ENCODE data around the gene KRTAP13-4. TPM values are rescaled to one million over a fixed set of nuclear protein-coding genes. Genes with fewer than 3 reads are reported as not detected.

The KRTAP13-4 gene, protein sequence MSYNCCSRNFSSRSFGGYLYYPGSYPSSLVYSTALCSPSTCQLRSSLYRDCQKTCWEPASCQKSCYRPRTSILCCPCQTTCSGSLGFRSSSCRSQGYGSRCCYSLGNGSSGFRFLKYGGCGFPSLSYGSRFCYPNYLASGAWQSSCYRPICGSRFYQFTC
- not detected for total RNA-seq

DNA sequence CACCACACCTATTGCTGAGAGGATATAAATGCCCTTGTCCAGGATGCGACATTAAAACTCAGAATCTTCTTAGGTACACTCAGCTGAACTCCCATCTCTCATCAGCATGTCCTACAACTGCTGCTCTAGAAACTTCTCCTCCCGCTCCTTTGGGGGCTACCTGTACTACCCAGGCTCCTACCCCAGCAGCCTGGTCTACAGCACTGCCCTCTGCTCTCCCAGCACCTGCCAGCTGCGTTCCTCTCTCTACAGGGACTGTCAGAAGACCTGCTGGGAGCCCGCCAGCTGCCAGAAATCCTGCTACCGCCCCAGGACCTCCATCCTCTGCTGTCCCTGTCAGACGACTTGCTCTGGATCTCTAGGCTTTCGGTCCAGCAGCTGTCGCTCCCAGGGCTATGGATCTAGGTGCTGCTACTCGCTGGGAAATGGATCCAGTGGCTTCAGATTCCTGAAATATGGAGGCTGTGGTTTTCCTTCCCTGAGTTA lies at the start of gene KRTAP13-4:
Gene KRTAP13-4, plus strand, starts transcription at position 51 of the 486 bp plus-strand sequence. Its CDS starts 56 bp downstream, at position 107.
- Mint-ChIP-seq H3K27me3 (peaks cover 1% of the 10 kb centered on the region), H3K4me3 (no peak within 1 kb of the TSS), H3K27ac (no peak within 1 kb of the TSS), H3K36me3 (ENCODE audit: low read depth) (no peaks in the 10 kb centered on the region), H3K4me1 (ENCODE audit: low read depth) (no peaks in the 10 kb centered on the region), H3K9me3 (no peaks in the 10 kb centered on the region)
- no peak for ATAC-seq
- TF ChIP-seq, protein P1, sequence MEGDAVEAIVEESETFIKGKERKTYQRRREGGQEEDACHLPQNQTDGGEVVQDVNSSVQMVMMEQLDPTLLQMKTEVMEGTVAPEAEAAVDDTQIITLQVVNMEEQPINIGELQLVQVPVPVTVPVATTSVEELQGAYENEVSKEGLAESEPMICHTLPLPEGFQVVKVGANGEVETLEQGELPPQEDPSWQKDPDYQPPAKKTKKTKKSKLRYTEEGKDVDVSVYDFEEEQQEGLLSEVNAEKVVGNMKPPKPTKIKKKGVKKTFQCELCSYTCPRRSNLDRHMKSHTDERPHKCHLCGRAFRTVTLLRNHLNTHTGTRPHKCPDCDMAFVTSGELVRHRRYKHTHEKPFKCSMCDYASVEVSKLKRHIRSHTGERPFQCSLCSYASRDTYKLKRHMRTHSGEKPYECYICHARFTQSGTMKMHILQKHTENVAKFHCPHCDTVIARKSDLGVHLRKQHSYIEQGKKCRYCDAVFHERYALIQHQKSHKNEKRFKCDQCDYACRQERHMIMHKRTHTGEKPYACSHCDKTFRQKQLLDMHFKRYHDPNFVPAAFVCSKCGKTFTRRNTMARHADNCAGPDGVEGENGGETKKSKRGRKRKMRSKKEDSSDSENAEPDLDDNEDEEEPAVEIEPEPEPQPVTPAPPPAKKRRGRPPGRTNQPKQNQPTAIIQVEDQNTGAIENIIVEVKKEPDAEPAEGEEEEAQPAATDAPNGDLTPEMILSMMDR (IDR thresholded peaks at IDR 0.05) = no peak
- ChIA-PET CTCF (no interaction called here), POLR2A (no interaction called here)
- intact Hi-C loops (cut with micrococcal nuclease) = no loop called here
- no peak for DNase-seq

DNA sequence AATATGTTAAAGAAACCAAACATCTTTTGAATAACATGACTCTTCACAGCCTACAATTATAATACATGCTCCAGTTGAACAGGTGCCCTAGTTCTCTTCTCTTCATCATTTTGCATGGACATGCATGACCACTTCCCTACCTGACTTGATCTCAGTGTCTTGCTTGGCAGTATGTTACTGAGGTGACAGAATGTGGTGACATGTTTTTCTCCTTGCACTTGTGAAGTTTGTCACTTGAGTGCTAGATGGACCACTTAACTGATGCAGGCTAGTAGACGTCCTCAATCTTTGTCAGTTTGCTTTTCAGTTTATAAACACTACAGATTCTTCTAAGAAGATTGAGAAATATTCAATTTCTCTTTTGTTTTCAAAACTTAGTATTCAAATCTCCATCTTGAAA lies 47.8 kb upstream of the KRTAP13-4 start:
- DNase-seq (no peak), ATAC-seq (no peak)
- ChIA-PET CTCF (no interaction called here), POLR2A (no interaction called here)
- Mint-ChIP-seq H3K4me3 (no peak overlapping the region), H3K27me3 (peaks cover 3% of the 10 kb centered on the region), H3K4me1 (ENCODE audit: low read depth) (no peaks in the 10 kb centered on the region), H3K9me3 (no peaks in the 10 kb centered on the region), H3K27ac (no peak overlapping the region), H3K36me3 (ENCODE audit: low read depth) (no peaks in the 10 kb centered on the region)
- intact Hi-C loops (cut with micrococcal nuclease) = no loop called here
- TF ChIP-seq, protein P1 (IDR thresholded peaks at IDR 0.05) = no peak

DNA sequence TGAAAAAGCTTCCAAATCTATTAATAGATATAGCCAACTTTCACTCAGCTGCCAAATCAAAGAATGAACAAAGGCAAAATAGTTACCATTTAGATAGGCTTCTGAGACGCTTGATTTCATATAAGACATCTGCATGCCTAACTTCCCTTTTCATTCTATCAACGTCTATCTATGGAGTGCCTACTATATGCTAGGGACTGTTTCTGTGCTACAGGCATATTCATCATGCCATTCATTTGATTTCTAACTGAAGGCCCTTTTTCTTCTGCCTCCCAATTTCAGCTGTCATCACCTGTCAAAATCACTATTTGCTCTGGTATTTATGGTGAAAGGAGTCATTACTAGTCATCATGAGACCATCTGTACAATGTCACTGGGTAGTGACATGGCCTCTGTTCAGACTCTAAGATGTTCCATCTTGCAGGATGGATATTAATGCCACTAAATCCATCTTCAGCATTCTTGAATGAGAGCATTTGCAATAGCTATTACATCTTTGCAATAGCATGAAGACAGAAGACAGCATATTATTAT lies 38.5 kb upstream of the KRTAP13-4 start:
- POLR2A ChIA-PET = no interaction called here
- Mint-ChIP-seq H3K36me3 (ENCODE audit: low read depth) (no peaks in the 10 kb centered on the region), H3K4me3 (no peak overlapping the region), H3K9me3 (peaks cover 5% of the 10 kb centered on the region), H3K27ac (no peak overlapping the region), H3K4me1 (ENCODE audit: low read depth) (no peaks in the 10 kb centered on the region), H3K27me3 (no peaks in the 10 kb centered on the region)
- TF ChIP-seq, protein P1 (IDR thresholded peaks at IDR 0.05) = no peak
- CTCF ChIA-PET = interaction anchor here (0.7 kb wide), 1 partner anchor 12 kb away, joined by 3 read pairs; no protein-coding TSS in a partner anchor
- intact Hi-C loops (cut with micrococcal nuclease) = no loop called here
- DNase-seq (no peak), ATAC-seq (no peak)

DNA sequence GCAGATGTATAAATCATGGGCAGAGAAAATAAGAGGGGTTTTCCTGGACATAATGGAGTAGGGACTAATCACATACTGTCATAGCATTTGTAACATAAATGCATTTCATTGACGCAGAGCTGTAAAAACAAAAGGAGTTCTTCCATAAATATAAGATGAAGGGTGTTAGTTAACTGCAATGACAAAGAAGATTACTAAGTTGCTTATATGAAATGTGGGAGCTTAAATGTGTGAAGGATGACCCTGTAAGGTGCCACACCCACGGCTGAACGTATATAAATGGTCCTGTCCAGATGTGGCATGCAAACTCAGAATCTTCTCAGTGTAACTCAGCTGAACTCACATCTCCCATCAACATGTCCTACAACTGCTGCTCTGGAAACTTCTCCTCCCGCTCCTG lies 34.3 kb upstream of the KRTAP13-4 start, which contains the start of gene KRTAP13-1:
Gene KRTAP13-1, plus strand, starts transcription at position 301 of the 400 bp plus-strand sequence. Its CDS starts 56 bp downstream, at position 357.
- H3K9me3 Mint-ChIP-seq = no peaks in the 10 kb centered on the region
- H3K27ac Mint-ChIP-seq = no peak within 1 kb of the TSS
- H3K4me3 Mint-ChIP-seq = no peak within 1 kb of the TSS
- intact Hi-C loops (cut with micrococcal nuclease) = no loop called here
- TF ChIP-seq, protein P1 (IDR thresholded peaks at IDR 0.05) = no peak
- peaks cover 5% of the 10 kb centered on the region for H3K27me3 Mint-ChIP-seq
- ChIA-PET CTCF (no interaction called here), POLR2A (no interaction called here)
- ATAC-seq (no peak), DNase-seq (no peak)
- H3K4me1 Mint-ChIP-seq (ENCODE audit: low read depth) = no peaks in the 10 kb centered on the region
- H3K36me3 Mint-ChIP-seq (ENCODE audit: low read depth) = no peaks in the 10 kb centered on the region

DNA sequence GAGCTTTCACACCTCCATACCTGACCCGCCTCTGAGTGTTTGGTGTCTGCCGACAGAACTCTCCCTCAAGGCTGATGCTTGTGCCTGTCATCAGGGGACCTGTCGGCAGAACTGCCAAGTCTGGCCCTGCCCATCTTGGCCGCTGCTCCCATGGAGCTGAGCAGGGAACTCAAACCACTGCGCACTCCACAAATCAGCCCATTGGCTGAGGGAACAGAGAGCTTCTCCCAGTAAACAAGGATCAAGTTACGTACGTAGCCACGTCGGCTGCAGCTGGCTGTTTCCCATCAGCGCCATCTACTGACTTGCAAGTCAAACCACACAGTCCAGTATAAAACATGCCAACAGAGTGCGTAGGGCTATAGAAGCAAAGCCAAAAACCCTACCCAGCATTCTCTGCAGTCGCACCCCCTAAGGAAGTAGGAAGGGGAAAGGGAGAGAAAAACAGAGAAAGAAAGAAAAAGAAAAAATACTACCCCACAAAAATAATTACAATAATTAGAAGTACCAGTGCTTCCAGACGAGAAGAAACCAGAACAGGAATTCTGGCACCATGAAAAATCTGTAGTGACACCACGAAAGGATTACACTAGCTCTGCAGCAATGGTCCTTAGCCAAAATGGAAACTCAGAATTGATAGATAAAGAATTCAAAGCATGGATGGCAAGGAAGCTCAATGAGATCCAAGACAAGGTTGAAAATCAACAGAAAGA lies 21.1 kb upstream of the KRTAP13-4 start:
- Mint-ChIP-seq H3K27ac (no peak overlapping the region), H3K9me3 (peaks cover 8% of the 10 kb centered on the region), H3K4me1 (ENCODE audit: low read depth) (no peaks in the 10 kb centered on the region), H3K27me3 (peaks cover 11% of the 10 kb centered on the region), H3K4me3 (no peak overlapping the region), H3K36me3 (ENCODE audit: low read depth) (no peaks in the 10 kb centered on the region)
- ATAC-seq = no peak
- ChIA-PET CTCF (interaction anchor here (0.9 to 2.2 kb wide), 5 partner anchors 8 to 68 kb away, joined by 3 to 6 read pairs (median 3); no protein-coding TSS in a partner anchor), POLR2A (no interaction called here)
- TF ChIP-seq, protein P1 (IDR thresholded peaks at IDR 0.05) = peak; percentile 45
- intact Hi-C loops (cut with micrococcal nuclease) = no loop called here
- DNase-seq = peak; percentile 20
